HEK293 (cell line): ENCODE results near the gene CORO6.

Experiments used
- GFI1B ChIP-seq: fragments of 450-650 bp; formaldehyde crosslinking; IDR thresholded peaks from 2 replicates; pipeline ENCODE4 v1.5.1; 2016; ENCODE audit warnings: missing biosample characterization, missing genetic modification characterization
- GLIS2 ChIP-seq: fragments of 450-650 bp; formaldehyde crosslinking; IDR thresholded peaks from 2 replicates; pipeline ENCODE4 v1.5.1; 2016; ENCODE audit warnings: missing biosample characterization, missing genetic modification characterization
- SCRT2 ChIP-seq: fragments of 450-650 bp; formaldehyde crosslinking; IDR thresholded peaks from 2 replicates; pipeline ENCODE4 v1.5.1; 2016; ENCODE audit warnings: missing biosample characterization, missing genetic modification characterization
- ZFP37 ChIP-seq: fragments of 450-650 bp; formaldehyde crosslinking; IDR thresholded peaks from 2 replicates; pipeline ENCODE4 v1.5.1; 2016; ENCODE audit warnings: missing biosample characterization, missing genetic modification characterization
- ZFP41 ChIP-seq: fragments of 450-650 bp; formaldehyde crosslinking; IDR thresholded peaks from 2 replicates; pipeline ENCODE4 v1.5.1; 2016; ENCODE audit warnings: missing biosample characterization, missing genetic modification characterization, borderline replicate concordance
- ZIC2 ChIP-seq: fragments of 450-650 bp; formaldehyde crosslinking; IDR thresholded peaks from 2 replicates; pipeline ENCODE4 v1.5.1; 2016; ENCODE audit warnings: missing biosample characterization, missing genetic modification characterization
- ZNF16 ChIP-seq: fragments of 450-650 bp; formaldehyde crosslinking; IDR thresholded peaks from 2 replicates; pipeline ENCODE4 v1.5.1; 2016; ENCODE audit warnings: low read depth, missing biosample characterization, missing genetic modification characterization
- ZNF169 ChIP-seq: fragments of 450-650 bp; formaldehyde crosslinking; IDR thresholded peaks from 2 replicates; pipeline ENCODE4 v1.5.1; 2016; ENCODE audit warnings: missing biosample characterization, missing genetic modification characterization
- ZNF2 ChIP-seq: fragments of 450-650 bp; formaldehyde crosslinking; IDR thresholded peaks from 2 replicates; pipeline ENCODE4 v1.5.1; 2016; ENCODE audit warnings: missing biosample characterization, missing genetic modification characterization
- ZNF202 ChIP-seq: fragments of 450-650 bp; formaldehyde crosslinking; IDR thresholded peaks from 2 replicates; pipeline ENCODE4 v1.5.1; 2016; ENCODE audit warnings: missing biosample characterization, missing genetic modification characterization, borderline replicate concordance
- ZNF37A ChIP-seq: fragments of 450-650 bp; IDR thresholded peaks from 2 replicates; pipeline ENCODE4 v1.5.1; 2018; ENCODE audit warnings: missing biosample characterization, missing genetic modification characterization
- ZNF544 ChIP-seq: fragments of 450-650 bp; formaldehyde crosslinking; IDR thresholded peaks from 2 replicates; pipeline ENCODE4 v1.5.0; 2017; ENCODE audit warnings: missing biosample characterization, missing genetic modification characterization
- ZNF549 ChIP-seq: fragments of 450-650 bp; IDR thresholded peaks from 2 replicates; pipeline ENCODE4 v1.5.1; 2018; ENCODE audit warnings: missing biosample characterization, missing genetic modification characterization, mild to moderate bottlenecking, inconsistent platforms, moderate library complexity
- ZNF677 ChIP-seq: fragments of 450-650 bp; IDR thresholded peaks from 2 replicates; pipeline ENCODE4 v1.5.0; 2018; ENCODE audit warnings: missing biosample characterization, mild to moderate bottlenecking, missing genetic modification characterization, moderate library complexity
- ZNF777 ChIP-seq: fragments of 450-650 bp; formaldehyde crosslinking; IDR thresholded peaks from 2 replicates; pipeline ENCODE4 v1.5.1; 2017; ENCODE audit warnings: missing biosample characterization, missing genetic modification characterization, borderline replicate concordance
- ZNF785 ChIP-seq: fragments of 450-650 bp; formaldehyde crosslinking; IDR thresholded peaks from 2 replicates; pipeline ENCODE4 v1.5.1; 2016; ENCODE audit warnings: missing biosample characterization, missing genetic modification characterization
- TF ChIP-seq, protein P1 (sequence below): fragments of 450-650 bp; formaldehyde crosslinking; conservative IDR thresholded peaks from 2 replicates; pipeline ENCODE4 v1.5.1; 2016; ENCODE audit warnings: low read depth, missing biosample characterization, missing genetic modification characterization
- TF ChIP-seq, protein P2 (sequence below): fragments of 450-650 bp; formaldehyde crosslinking; IDR thresholded peaks from 2 replicates; pipeline ENCODE4 v1.5.1; 2016; ENCODE audit warnings: missing biosample characterization, missing genetic modification characterization
- TF ChIP-seq, protein P3 (sequence below): fragments of 450-650 bp; formaldehyde crosslinking; IDR thresholded peaks from 2 replicates; pipeline ENCODE4 v1.5.1; 2016; ENCODE audit warnings: missing biosample characterization, missing genetic modification characterization
- TF ChIP-seq, protein P4 (sequence below): fragments of 450-650 bp; formaldehyde crosslinking; IDR thresholded peaks from 2 replicates; pipeline ENCODE4 v1.5.1; 2017; ENCODE audit warnings: missing biosample characterization, mild to moderate bottlenecking, missing genetic modification characterization, moderate library complexity
- TF ChIP-seq, protein P5 (sequence below): fragments of 450-650 bp; IDR thresholded peaks from 2 replicates; pipeline ENCODE4 v1.5.1; 2018; ENCODE audit warnings: missing biosample characterization, mild to moderate bottlenecking, missing genetic modification characterization

CORO6 gene

DNA sequence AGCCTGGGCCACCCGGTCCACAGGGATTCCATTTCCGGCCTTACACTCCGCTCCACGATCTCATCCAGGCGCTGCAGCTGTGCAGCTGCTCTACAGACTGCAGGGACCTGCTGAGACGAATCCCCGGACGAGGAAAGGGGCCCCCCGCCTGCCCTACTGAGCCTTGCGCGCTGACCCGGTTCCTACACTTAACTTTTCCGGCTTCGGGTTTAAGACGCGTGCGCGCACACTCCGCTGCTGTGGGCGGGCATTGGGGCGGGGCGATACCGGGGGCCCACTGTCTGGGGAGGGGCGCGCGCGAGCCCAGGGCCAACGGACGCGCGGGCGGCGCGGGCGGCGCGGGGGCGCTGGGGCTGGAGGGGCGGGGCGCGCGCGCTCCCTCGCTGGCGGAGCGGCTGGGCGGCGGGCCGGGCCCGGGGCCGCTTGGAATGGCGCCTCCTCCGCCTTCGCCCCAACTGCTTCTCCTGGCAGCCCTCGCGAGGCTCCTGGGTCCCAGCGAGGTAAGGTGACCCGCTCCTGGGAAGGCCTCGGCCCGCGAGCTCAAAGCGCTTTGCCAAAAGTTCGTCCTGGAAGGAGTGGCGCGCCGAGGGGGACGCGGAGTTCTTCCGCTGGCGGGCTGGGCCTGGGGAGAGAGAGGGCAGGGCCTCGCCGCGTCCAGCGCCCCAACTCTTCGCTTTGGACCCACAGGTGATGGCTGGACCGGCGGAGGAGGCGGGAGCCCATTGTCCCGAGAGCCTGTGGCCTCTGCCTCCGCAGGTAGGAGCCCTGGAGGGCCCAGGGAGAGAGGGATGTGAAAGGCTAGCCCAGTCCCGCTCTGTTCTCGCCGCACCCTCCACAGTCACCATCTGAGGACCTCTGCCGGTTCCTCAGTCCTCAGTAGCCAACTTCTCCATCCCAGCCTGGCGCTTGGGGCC lies 54.1 kb downstream of the CORO6 start, which contains the start of gene TP53I13 (continued):
- TF ChIP-seq, protein P1, sequence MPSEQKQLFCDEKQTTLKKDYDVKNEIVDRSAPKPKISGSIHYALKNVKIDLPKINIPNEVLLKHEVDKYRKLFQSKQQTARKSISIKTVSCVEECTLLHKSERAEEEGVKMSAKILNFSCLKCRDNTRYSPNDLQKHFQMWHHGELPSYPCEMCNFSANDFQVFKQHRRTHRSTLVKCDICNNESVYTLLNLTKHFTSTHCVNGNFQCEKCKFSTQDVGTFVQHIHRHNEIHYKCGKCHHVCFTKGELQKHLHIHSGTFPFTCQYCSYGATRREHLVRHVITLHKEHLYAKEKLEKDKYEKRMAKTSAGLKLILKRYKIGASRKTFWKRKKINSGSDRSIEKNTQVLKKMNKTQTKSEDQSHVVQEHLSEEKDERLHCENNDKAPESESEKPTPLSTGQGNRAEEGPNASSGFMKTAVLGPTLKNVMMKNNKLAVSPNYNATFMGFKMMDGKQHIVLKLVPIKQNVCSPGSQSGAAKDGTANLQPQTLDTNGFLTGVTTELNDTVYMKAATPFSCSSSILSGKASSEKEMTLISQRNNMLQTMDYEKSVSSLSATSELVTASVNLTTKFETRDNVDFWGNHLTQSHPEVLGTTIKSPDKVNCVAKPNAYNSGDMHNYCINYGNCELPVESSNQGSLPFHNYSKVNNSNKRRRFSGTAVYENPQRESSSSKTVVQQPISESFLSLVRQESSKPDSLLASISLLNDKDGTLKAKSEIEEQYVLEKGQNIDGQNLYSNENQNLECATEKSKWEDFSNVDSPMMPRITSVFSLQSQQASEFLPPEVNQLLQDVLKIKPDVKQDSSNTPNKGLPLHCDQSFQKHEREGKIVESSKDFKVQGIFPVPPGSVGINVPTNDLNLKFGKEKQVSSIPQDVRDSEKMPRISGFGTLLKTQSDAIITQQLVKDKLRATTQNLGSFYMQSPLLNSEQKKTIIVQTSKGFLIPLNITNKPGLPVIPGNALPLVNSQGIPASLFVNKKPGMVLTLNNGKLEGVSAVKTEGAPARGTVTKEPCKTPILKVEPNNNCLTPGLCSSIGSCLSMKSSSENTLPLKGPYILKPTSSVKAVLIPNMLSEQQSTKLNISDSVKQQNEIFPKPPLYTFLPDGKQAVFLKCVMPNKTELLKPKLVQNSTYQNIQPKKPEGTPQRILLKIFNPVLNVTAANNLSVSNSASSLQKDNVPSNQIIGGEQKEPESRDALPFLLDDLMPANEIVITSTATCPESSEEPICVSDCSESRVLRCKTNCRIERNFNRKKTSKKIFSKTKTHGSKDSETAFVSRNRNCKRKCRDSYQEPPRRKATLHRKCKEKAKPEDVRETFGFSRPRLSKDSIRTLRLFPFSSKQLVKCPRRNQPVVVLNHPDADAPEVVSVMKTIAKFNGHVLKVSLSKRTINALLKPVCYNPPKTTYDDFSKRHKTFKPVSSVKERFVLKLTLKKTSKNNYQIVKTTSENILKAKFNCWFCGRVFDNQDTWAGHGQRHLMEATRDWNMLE = no peak
- TF ChIP-seq ZNF202 (tag by site-specific recombination) = no peak
- TF ChIP-seq ZNF677 (tag by site-specific recombination) = no peak
- no peak for TF ChIP-seq ZNF16
- TF ChIP-seq, protein P2, sequence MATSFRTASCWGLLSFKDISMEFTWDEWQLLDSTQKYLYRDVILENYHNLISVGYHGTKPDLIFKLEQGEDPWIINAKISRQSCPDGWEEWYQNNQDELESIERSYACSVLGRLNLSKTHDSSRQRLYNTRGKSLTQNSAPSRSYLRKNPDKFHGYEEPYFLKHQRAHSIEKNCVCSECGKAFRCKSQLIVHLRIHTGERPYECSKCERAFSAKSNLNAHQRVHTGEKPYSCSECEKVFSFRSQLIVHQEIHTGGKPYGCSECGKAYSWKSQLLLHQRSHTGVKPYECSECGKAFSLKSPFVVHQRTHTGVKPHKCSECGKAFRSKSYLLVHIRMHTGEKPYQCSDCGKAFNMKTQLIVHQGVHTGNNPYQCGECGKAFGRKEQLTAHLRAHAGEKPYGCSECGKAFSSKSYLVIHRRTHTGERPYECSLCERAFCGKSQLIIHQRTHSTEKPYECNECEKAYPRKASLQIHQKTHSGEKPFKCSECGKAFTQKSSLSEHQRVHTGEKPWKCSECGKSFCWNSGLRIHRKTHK (tag by site-specific recombination) = no peak
- 0 out of 2 replicates have a peak, but pooled peaks have one; percentile 20 for TF ChIP-seq ZFP37 (tag by site-specific recombination)
- TF ChIP-seq ZNF777 (tag by site-specific recombination) = no peak
- TF ChIP-seq ZNF169 = no peak
- TF ChIP-seq SCRT2 (tag by site-specific recombination) = peak; percentile 79
- TF ChIP-seq, protein P3, sequence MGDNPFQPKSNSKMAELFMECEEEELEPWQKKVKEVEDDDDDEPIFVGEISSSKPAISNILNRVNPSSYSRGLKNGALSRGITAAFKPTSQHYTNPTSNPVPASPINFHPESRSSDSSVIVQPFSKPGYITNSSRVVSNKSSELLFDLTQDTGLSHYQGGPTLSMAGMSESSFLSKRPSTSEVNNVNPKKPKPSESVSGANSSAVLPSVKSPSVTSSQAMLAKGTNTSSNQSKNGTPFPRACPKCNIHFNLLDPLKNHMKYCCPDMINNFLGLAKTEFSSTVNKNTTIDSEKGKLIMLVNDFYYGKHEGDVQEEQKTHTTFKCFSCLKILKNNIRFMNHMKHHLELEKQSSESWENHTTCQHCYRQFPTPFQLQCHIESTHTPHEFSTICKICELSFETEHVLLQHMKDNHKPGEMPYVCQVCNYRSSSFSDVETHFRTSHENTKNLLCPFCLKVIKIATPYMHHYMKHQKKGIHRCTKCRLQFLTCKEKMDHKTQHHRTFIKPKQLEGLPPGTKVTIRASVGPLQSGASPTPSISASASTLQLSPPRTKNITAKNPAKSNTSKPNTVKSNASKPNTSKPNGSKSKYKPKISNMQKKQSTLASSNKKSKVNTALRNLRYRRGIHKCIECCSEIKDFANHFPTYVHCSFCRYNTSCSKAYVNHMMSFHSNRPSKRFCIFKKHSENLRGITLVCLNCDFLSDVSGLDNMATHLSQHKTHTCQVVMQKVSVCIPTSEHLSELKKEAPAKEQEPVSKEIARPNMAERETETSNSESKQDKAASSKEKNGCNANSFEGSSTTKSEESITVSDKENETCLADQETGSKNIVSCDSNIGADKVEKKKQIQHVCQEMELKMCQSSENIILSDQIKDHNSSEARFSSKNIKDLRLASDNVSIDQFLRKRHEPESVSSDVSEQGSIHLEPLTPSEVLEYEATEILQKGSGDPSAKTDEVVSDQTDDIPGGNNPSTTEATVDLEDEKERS (tag by site-specific recombination) = no peak
- peak; percentile 46; the same call in 1 of the 2 replicates for TF ChIP-seq GLIS2 (tag by site-specific recombination)
- TF ChIP-seq GFI1B = no peak
- no peak for TF ChIP-seq ZFP41 (tag by site-specific recombination)
- no peak for TF ChIP-seq ZNF37A (tag by site-specific recombination)
- TF ChIP-seq, protein P4, sequence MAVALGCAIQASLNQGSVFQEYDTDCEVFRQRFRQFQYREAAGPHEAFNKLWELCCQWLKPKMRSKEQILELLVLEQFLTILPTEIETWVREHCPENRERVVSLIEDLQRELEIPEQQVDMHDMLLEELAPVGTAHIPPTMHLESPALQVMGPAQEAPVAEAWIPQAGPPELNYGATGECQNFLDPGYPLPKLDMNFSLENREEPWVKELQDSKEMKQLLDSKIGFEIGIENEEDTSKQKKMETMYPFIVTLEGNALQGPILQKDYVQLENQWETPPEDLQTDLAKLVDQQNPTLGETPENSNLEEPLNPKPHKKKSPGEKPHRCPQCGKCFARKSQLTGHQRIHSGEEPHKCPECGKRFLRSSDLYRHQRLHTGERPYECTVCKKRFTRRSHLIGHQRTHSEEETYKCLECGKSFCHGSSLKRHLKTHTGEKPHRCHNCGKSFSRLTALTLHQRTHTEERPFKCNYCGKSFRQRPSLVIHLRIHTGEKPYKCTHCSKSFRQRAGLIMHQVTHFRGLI (tag by site-specific recombination) = no peak; the same call in 1 of the 2 replicates
- TF ChIP-seq ZNF2 (tag by site-specific recombination) = 0 out of 2 replicates have a peak, but pooled peaks have one; percentile 30
- no peak for TF ChIP-seq ZNF549 (tag by site-specific recombination)
- no peak for TF ChIP-seq ZNF544
- TF ChIP-seq ZIC2 (tag by site-specific recombination) = no peak
- TF ChIP-seq ZNF785 (tag by site-specific recombination) = no peak
- TF ChIP-seq, protein P5, sequence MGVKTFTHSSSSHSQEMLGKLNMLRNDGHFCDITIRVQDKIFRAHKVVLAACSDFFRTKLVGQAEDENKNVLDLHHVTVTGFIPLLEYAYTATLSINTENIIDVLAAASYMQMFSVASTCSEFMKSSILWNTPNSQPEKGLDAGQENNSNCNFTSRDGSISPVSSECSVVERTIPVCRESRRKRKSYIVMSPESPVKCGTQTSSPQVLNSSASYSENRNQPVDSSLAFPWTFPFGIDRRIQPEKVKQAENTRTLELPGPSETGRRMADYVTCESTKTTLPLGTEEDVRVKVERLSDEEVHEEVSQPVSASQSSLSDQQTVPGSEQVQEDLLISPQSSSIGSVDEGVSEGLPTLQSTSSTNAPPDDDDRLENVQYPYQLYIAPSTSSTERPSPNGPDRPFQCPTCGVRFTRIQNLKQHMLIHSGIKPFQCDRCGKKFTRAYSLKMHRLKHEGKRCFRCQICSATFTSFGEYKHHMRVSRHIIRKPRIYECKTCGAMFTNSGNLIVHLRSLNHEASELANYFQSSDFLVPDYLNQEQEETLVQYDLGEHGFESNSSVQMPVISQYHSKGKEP (tag by site-specific recombination) = peak; percentile 94
